CD1c-positive myeloid dendritic cell (primary cell): ENCODE data around the gene PTPN12.
"Not testable (repeated sequence)": the region's sequence is repeated elsewhere in the genome, so short reads cannot be mapped to it uniquely, and the experiment has no call there.

Source experiments
- DNase-seq: peaks from one replicate; pipeline ENCODE4 v3.0.0-alpha.2; 2016; ENCODE audit errors: extremely low spot score

The PTPN12 gene

GRCh38 chr7:77538281-77539212 lies 1.5 kb downstream of the PTPN12 start:
- DNase-seq: peak; percentile 88

- DNase-seq: no peak
These were observed 3.3 kb downstream of the PTPN12 start for GRCh38 chr7:77540402-77540822.

GRCh38 chr7:77540993-77541392 lies 3.9 kb downstream of the PTPN12 start:
- DNase-seq: not testable (repeated sequence)

- DNase-seq: peak; percentile 31
These were observed 5.3 kb downstream of the PTPN12 start for GRCh38 chr7:77542409-77542808.

DNA sequence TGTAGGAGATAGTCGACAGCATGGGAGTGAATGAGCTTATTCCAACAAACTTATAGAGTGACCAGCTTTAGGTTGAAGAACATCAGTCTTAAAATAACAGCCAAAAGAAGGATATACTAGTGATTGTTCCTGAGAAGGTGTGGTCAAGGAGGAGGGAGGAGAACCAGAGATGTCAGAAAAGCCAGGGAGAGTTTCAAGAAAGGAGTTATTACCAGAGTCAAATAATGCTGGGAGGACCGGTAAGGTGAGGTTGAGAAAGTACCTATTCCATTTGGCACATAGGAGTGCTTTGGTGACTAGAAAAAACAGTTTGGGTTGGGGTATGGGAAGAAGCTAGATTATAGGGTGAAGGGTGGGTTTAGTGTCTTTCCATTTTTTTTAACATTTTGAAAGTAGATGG lies 5.8 kb downstream of the PTPN12 start:
- DNase-seq: no peak

- no peak for DNase-seq
These were observed 6.8 kb downstream of the PTPN12 start for GRCh38 chr7:77543910-77544309.

GRCh38 chr7:77544518-77544917 lies 7.4 kb downstream of the PTPN12 start:
- no peak for DNase-seq

- peak; percentile 73 for DNase-seq
These were observed 11.1 kb downstream of the PTPN12 start for GRCh38 chr7:77548206-77548605.

DNA sequence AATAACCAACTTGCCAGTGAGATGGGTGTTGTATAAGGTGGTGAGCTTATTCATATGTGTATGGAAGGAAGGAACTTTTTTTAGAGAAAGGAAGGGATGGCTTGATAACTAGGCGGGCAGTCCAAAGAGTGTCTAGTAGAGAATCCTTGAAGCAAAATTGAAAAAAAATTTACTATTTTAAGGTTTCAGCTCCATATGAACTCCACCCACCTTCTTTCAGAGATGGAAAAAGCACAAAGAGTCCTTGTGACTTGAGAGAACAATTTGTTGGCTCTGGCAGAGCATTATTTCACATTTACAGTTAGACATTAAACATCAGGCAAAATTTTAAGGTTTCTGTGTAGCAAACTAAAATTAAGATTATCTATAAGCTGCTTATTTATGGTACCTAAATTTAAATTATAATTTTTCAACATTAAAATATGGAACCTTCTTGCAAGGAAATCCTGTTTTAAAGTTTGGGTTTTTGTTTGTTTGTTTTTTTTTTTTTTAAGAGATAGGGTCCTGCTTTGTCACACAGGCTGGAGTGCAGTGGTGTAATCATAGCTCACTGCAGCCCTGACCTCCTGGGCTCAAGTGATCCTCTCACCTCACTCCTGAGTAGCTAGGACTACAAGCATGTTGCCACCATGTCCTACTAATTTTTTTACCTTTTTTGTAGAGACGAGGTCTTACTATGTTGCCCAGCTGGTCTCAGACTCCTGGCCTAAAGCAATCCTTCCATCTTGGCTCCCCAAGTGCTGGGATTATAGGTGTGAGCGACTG lies 12.2 kb downstream of the PTPN12 start:
- no peak for DNase-seq

- no peak for DNase-seq
These were observed 13.5 kb downstream of the PTPN12 start for GRCh38 chr7:77550586-77550985.

DNA sequence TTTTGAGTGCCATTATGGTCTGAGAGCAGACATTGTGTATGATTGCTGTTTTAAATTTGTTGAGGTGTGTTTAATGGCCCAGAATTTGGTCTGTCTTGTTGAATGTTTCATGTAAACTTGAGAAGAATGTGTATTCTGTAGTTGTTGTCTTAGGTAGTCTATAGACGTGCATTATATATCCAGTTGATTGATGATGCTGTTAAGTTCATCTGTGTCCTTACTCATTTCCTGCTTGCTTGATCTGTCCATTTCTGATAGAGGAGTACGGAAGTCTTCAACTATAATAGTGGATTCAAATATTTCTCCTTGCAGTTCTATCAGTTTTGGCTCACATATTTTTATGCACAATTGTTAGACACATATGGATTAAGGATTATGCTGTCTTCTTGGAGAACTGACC lies 16.0 kb downstream of the PTPN12 start:
- no peak for DNase-seq

DNA sequence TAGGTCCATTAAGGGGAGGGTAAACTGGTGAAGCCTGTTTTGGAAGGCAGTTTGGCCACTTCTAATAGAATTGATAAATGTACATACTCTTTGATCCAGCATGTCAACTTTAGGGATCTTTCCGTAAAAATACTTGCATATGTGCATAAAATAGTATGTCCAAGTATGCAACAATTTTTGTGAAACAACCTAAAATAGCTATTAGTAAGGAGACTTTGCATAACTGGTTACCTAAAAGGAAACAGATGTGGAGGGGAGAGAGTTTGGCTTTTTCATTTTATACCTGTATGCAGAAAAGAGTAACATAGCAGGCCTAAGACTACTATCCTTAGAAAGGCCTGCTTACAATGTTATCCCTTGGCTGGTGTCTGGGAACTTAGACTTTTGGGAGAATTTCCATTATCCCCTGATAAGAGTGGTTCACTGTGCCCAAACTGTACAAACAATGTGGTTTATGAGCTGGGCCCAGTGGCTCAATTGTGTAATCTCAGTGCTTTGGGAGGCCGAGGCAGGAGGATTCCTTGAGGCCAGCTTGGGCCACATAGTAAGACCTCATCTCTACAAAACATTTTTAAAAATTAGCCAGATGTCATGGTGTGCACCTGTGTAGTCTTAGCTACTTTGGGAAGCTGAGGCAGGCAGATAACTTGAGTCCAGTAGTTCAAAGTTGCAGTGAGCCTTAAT lies 21.3 kb downstream of the PTPN12 start:
- DNase-seq: no peak

GRCh38 chr7:77561352-77561751 lies 24.3 kb downstream of the PTPN12 start:
- peak; percentile 49 for DNase-seq

DNA sequence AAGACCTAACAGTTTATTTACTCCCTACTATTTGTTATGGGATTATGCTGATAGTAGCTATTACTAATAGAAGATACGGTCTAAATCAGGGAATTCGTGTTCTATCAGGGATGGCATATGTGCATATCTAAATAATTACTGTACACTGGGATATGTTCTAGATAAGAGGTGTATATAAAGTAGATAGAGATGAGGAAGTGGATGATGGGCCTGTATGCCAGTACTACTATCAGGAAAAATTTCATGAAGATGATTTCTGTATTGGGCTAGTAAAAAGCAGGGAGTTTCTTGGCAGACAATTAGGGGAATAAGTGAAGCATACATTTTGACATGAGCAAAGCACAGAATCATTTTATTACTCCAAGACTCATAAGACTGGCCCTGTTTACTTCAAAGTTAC lies 26.2 kb downstream of the PTPN12 start:
- no peak for DNase-seq

- DNase-seq: peak; percentile 68
These were observed 28.8 kb downstream of the PTPN12 start for GRCh38 chr7:77565917-77566316.

GRCh38 chr7:77566421-77566820 lies 29.3 kb downstream of the PTPN12 start:
- DNase-seq: no peak

- DNase-seq: peak; percentile 52
These were observed 32.6 kb downstream of the PTPN12 start for GRCh38 chr7:77569514-77570232.

DNA sequence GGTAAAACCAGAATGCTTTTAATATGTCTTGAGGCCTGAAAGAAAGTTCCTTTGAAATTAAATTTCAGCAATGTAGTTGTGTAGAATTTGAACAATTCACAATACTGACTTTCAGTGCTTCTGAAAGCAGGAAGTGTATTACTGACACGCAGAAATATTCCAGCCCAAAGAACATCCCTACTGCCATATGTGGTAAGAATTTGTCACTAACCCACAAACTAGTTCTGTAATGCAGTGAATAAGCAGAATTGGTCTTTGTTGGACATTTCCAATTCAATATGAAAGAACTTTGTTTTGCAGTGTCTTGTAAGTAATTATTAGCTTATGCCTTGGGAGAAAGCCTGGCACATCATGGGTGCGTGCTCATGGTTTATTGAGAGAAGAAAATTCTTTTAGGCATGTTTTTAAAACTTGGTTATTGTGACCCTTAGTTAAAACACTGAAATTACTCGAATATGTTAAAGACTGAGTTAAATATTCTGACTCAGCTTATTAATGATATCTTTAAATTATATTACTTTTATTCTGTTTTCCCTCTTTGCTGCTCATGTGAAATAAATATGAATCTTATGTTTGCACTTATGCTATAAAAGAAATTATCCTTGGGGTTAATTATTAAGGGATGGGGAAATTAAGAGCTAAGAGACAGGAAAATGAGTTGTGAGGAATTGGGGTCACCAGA lies 33.4 kb downstream of the PTPN12 start:
- peak; percentile 89 for DNase-seq

DNA sequence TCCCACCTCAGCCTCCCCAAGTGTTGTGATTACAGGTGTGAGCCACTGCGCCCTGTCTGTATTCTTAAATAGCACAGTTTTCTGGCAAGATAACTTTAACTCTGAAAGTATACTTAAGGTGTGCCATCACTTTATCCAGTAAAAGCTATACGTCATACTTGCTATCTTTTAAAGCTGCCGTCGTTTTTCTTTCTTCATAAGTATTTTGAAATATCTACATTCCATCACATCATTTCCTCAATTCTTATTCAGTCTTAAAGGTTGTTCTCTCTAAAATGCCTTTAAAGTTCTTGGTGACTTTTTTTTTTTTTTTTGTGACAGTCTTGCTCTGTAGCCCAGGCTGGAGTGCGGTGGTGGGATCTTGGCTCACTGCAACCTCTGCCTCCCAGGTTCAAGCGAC lies 34.7 kb downstream of the PTPN12 start:
- peak; percentile 65 for DNase-seq

DNA sequence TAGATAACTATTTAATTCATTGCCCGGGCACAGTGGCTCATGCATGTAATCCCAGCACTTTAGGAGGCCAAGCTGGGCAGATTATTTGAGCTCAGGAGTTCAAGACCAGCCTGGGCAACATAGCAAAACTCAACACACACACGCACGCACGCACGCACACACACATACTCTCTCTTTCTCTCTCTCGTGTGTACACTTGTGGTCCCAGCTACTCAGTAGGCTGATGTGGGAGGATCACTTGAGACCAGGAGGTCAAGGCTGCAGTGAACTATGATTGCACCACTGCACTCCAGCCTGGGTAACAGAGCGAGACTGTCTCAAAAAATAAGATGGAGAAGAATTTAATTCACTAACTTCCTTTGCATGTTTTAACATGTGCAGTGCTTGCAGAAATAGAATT lies 38.1 kb downstream of the PTPN12 start:
- DNase-seq: no peak

DNA sequence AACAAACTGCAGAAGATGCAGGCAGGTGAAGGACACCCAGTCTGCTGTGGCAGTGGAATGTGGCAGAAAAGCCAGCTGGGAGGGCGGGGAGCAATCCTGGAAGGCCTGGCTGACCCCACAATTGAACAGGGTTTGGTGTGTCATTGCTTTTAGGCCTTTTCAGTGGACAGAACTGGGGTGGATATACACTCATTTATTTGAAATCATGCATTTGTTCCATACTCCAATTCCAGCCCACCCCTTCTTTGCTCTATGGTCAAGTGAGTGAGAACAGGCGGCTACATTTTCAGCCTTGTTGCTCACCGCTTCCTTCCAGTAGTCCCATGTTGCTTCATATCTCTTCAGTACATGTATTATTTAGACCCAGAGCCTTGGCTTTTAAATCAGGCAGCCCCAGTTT lies 39.8 kb downstream of the PTPN12 start:
- DNase-seq: no peak
